HL-60 (cell line): ENCODE measurements around the gene TAP2.

ENCODE experiments used
- DNase-seq, 2 experiments: peaks; one replicate each; pipeline ENCODE4 v3.0.0-alpha.2; 2010 to 2020; ENCODE audit warnings: low read depth in 1 of 2, low spot score in 1 of 2
- H3K27ac ChIP-seq: fragments of 250-450 bp; sonication (Bioruptor Pico); replicated peaks from 2 replicates; pipeline ENCODE4 v1.5.1; 2020; ENCODE audit warnings: mild to moderate bottlenecking, moderate library complexity
- H3K27me3 ChIP-seq: fragments of 250-450 bp; sonication (Bioruptor Pico); 2 replicates; pipeline ENCODE4 v1.5.1; 2021; ENCODE audit warnings: mild to moderate bottlenecking, moderate library complexity; ENCODE audit not compliant: insufficient read depth, poor library complexity, severe bottlenecking
- H3K4me3 ChIP-seq: replicated peaks from 2 replicates; pipeline ENCODE4 v1.5.1; 2011; ENCODE audit warnings: mild to moderate bottlenecking, control low read depth, low read length; ENCODE audit not compliant: insufficient read depth
- GABPA ChIP-seq: IDR thresholded peaks from 2 replicates; pipeline ENCODE4 v1.6.1; 2012; ENCODE audit warnings: low read depth
- POLR2AphosphoS5 ChIP-seq: IDR thresholded peaks from 2 replicates; pipeline ENCODE4 v1.6.1; 2012; ENCODE audit warnings: low read depth
- SPI1 ChIP-seq: IDR thresholded peaks from 2 replicates; pipeline ENCODE4 v1.6.1; 2012; ENCODE audit warnings: low read depth, mild to moderate bottlenecking, borderline replicate concordance
- TF ChIP-seq, protein P1 (sequence below): IDR thresholded peaks from one replicate; pipeline ENCODE4 v1.5.1; 2011; ENCODE audit warnings: low read length, control low read depth, inconsistent platforms; ENCODE audit not compliant: insufficient read depth
- TF ChIP-seq, protein P2 (sequence below): IDR thresholded peaks from 2 replicates; pipeline ENCODE4 v1.6.1; 2012; ENCODE audit warnings: low read depth; ENCODE audit not compliant: insufficient replicate concordance

TAP2 gene

DNA sequence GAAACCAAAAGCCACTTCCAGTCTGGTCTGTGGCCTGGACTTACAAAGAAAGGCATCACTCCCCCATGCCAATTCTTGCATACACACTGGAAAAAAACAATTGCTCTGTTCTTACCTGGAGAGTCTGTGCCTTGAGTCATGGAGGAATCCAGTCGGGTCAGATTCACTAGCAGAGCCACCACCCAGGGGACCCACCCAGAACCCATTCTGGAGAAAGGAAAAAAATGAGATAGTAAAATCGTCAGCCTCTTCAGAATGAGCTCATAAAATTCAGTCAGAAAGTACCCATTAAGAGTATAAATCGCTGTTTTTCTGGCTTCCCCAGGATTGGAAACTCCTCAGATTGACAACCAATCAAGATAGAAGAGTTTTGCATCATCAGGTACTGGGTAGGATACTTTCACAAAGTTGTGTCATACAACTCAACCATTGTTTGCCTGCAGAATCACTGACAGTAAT lies 21.8 kb downstream of the TAP2 start, which contains the start of gene HLA-DOB:
TSS of gene HLA-DOB (minus strand) at position 257 of the 459 bp plus-strand sequence. CDS start at position 206, 51 bp downstream.
- no peak within 1 kb of the TSS for H3K27ac ChIP-seq
- no peak within 1 kb of the TSS for H3K4me3 ChIP-seq
- no peaks in the 10 kb centered on the region for H3K27me3 ChIP-seq
- TF ChIP-seq GABPA (no peak), POLR2AphosphoS5 (no peak), SPI1 (no peak)
- TF ChIP-seq, protein P1, sequence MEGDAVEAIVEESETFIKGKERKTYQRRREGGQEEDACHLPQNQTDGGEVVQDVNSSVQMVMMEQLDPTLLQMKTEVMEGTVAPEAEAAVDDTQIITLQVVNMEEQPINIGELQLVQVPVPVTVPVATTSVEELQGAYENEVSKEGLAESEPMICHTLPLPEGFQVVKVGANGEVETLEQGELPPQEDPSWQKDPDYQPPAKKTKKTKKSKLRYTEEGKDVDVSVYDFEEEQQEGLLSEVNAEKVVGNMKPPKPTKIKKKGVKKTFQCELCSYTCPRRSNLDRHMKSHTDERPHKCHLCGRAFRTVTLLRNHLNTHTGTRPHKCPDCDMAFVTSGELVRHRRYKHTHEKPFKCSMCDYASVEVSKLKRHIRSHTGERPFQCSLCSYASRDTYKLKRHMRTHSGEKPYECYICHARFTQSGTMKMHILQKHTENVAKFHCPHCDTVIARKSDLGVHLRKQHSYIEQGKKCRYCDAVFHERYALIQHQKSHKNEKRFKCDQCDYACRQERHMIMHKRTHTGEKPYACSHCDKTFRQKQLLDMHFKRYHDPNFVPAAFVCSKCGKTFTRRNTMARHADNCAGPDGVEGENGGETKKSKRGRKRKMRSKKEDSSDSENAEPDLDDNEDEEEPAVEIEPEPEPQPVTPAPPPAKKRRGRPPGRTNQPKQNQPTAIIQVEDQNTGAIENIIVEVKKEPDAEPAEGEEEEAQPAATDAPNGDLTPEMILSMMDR, result no peak
- TF ChIP-seq, protein P2, sequence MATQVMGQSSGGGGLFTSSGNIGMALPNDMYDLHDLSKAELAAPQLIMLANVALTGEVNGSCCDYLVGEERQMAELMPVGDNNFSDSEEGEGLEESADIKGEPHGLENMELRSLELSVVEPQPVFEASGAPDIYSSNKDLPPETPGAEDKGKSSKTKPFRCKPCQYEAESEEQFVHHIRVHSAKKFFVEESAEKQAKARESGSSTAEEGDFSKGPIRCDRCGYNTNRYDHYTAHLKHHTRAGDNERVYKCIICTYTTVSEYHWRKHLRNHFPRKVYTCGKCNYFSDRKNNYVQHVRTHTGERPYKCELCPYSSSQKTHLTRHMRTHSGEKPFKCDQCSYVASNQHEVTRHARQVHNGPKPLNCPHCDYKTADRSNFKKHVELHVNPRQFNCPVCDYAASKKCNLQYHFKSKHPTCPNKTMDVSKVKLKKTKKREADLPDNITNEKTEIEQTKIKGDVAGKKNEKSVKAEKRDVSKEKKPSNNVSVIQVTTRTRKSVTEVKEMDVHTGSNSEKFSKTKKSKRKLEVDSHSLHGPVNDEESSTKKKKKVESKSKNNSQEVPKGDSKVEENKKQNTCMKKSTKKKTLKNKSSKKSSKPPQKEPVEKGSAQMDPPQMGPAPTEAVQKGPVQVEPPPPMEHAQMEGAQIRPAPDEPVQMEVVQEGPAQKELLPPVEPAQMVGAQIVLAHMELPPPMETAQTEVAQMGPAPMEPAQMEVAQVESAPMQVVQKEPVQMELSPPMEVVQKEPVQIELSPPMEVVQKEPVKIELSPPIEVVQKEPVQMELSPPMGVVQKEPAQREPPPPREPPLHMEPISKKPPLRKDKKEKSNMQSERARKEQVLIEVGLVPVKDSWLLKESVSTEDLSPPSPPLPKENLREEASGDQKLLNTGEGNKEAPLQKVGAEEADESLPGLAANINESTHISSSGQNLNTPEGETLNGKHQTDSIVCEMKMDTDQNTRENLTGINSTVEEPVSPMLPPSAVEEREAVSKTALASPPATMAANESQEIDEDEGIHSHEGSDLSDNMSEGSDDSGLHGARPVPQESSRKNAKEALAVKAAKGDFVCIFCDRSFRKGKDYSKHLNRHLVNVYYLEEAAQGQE, result no peak
- no peak for DNase-seq

DNA sequence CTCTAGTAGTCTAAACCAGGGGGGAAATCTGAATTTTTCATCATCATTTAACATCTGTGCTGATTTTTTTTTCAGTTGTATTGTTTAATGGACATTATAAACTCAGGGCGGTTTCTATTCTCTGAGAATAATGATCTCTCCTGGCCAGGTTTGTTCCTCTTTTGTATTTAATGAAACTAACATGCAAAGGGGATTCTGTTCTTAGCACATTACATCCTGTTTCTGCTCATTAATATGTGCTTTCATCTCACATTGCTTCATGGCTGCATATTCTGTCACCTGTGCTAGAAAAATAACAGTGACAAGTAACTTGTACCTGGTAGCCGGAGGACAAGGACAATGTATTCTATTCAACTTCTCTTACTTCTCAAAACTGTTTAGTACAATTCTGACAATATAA lies 22.5 kb downstream of the TAP2 start:
- no peak for DNase-seq
- no peak overlapping the region for H3K27ac ChIP-seq
- TF ChIP-seq SPI1, result no peak
- no peak overlapping the region for H3K4me3 ChIP-seq
- H3K27me3 ChIP-seq, result no peaks in the 10 kb centered on the region

DNA sequence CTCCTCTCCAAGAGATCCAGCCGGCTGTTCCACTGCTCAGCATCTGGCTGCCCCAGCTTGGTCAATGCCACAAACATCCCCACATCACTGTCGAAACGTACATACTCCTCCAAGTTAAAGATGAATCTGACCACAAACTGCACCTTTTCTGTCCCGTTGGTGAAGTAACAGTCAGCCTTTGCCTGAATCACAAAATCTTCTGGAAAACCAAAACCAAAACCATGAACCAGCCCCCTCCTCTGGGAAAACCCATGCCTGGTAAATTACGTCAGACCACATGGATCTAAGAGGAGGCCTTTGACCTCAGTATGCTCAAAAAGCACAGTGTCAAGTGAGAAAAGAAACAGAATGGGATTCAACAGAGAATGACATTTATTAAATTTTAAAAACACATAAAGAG lies 23.4 kb downstream of the TAP2 start:
- Histone ChIP-seq H3K27ac (no peak overlapping the region), H3K27me3 (no peaks in the 10 kb centered on the region), H3K4me3 (no peak overlapping the region)
- no peak for DNase-seq
- TF ChIP-seq, protein P1, result no peak
- TF ChIP-seq, protein P2, result no peak
- TF ChIP-seq SPI1, result no peak
- no peak for TF ChIP-seq GABPA
- no peak for TF ChIP-seq POLR2AphosphoS5

DNA sequence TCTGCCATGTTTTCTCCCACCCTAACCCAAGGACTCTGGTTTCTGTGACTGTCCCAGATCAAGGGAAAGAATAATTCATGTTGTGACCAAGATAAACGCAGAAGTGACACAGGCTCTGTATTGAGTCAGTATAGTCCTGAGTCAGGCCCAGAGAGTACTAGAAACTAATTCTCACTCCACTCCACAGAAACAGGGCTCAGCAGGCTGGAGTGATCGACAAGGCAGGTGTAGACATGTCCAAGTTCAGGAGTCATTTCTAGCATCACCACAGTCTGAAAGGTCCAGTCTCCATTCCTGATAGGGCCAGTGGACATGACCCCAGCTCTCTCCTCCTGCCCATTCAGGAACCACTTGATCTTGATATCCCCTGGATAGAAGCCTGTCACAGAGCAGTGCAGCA lies 24.4 kb downstream of the TAP2 start:
- DNase-seq, result no peak
- TF ChIP-seq, protein P2, result no peak
- TF ChIP-seq POLR2AphosphoS5 (no peak), GABPA (no peak), SPI1 (no peak)
- TF ChIP-seq, protein P1, result no peak
- no peak overlapping the region for H3K27ac ChIP-seq
- no peak overlapping the region for H3K4me3 ChIP-seq
- no peaks in the 10 kb centered on the region for H3K27me3 ChIP-seq
